ENCODE results near the gene APEH. TPM values are rescaled to one million over a fixed set of nuclear protein-coding genes. Genes with fewer than 3 reads are reported as not detected.

Gene APEH
- total RNA-seq, 1 donor from 2014 or later = 80.8 TPM

GRCh38 chr3:49721896-49722781 lies 48.0 kb downstream of the APEH start:
- DNase-seq (ENCODE audit: low read depth) (no peak), FAIRE-seq (no peak)
- TF ChIP-seq CTCF (IDR thresholded peaks at IDR 0.05; ENCODE audit: insufficient read depth, low read depth, low read length) = no peak
- TF ChIP-seq EZH2 (IDR thresholded peaks at IDR 0.05; ENCODE audit: insufficient read depth, low read length) = no peak
- Histone ChIP-seq H3K4me3 (ENCODE audit: insufficient read depth, low read depth, low read length) (peak overlapping the region; percentile 97), H3K79me2 (ENCODE audit: insufficient read depth, low read length) (peaks cover 33% of the 10 kb centered on the region), H4K20me1 (ENCODE audit: insufficient read depth, low read length) (peaks cover 44% of the 10 kb centered on the region), H3K4me1 (ENCODE audit: insufficient read depth, low read length) (peaks cover 26% of the 10 kb centered on the region), H3K36me3 (ENCODE audit: insufficient read depth, low read length) (peaks cover 6% of the 10 kb centered on the region), H3K27me3 (ENCODE audit: insufficient read depth, low read length) (no peaks in the 10 kb centered on the region), H3K4me2 (ENCODE audit: low read length) (peak overlapping the region; percentile 86), H3K27ac (ENCODE audit: low read depth, low read length) (no peak overlapping the region), H2AFZ (ENCODE audit: low read depth, low read length) (no peak overlapping the region), H3K9ac (ENCODE audit: low read length) (peak overlapping the region; percentile 99), H3K9me3 (ENCODE audit: insufficient read depth, low read depth, low read length) (no peaks in the 10 kb centered on the region)
- Mint-ChIP-seq H3K9me3 (ENCODE audit: unreplicated experiment) (peaks cover 3% of the 10 kb centered on the region), H3K4me1 (ENCODE audit: low read depth, unreplicated experiment) (peaks cover 10% of the 10 kb centered on the region), H3K27me3 (ENCODE audit: low read depth, unreplicated experiment) (no peaks in the 10 kb centered on the region), H3K27ac (ENCODE audit: unreplicated experiment) (peak overlapping the region; percentile 77), H3K36me3 (ENCODE audit: low read depth, unreplicated experiment) (peaks cover 6% of the 10 kb centered on the region), H3K4me3 (ENCODE audit: unreplicated experiment) (peak overlapping the region; percentile 94)

- H3K36me3 ChIP-seq (ENCODE audit: insufficient read depth, low read length) = peaks cover 11% of the 10 kb centered on the region
- no peak for TF ChIP-seq CTCF (IDR thresholded peaks at IDR 0.05; ENCODE audit: insufficient read depth, low read depth, low read length)
- no peak for TF ChIP-seq EZH2 (IDR thresholded peaks at IDR 0.05; ENCODE audit: insufficient read depth, low read length)
- DNase-seq (ENCODE audit: low read depth) (no peak), FAIRE-seq (no peak)
- peaks cover 10% of the 10 kb centered on the region for H3K4me1 Mint-ChIP-seq (ENCODE audit: low read depth, unreplicated experiment)
- peak overlapping the region; percentile 88 for H3K27ac ChIP-seq (ENCODE audit: low read depth, low read length)
- peaks cover 26% of the 10 kb centered on the region for H3K4me1 ChIP-seq (ENCODE audit: insufficient read depth, low read length)
- no peaks in the 10 kb centered on the region for H3K27me3 ChIP-seq (ENCODE audit: insufficient read depth, low read length)
- H3K4me3 Mint-ChIP-seq (ENCODE audit: unreplicated experiment) = peak overlapping the region; percentile 94
- peak overlapping the region; percentile 94 for H3K27ac Mint-ChIP-seq (ENCODE audit: unreplicated experiment)
- no peak overlapping the region for H2AFZ ChIP-seq (ENCODE audit: low read depth, low read length)
- no peaks in the 10 kb centered on the region for H3K9me3 ChIP-seq (ENCODE audit: insufficient read depth, low read depth, low read length)
- H3K9ac ChIP-seq (ENCODE audit: low read length) = peak overlapping the region; percentile 99
- H3K9me3 Mint-ChIP-seq (ENCODE audit: unreplicated experiment) = peaks cover 3% of the 10 kb centered on the region
- H3K4me2 ChIP-seq (ENCODE audit: low read length) = peak overlapping the region; percentile 86
- H3K27me3 Mint-ChIP-seq (ENCODE audit: low read depth, unreplicated experiment) = no peaks in the 10 kb centered on the region
- peaks cover 40% of the 10 kb centered on the region for H4K20me1 ChIP-seq (ENCODE audit: insufficient read depth, low read length)
- H3K4me3 ChIP-seq (ENCODE audit: insufficient read depth, low read depth, low read length) = peak overlapping the region; percentile 97
- H3K79me2 ChIP-seq (ENCODE audit: insufficient read depth, low read length) = peaks cover 33% of the 10 kb centered on the region
- H3K36me3 Mint-ChIP-seq (ENCODE audit: low read depth, unreplicated experiment) = peaks cover 6% of the 10 kb centered on the region
These were observed 48.7 kb downstream of the APEH start for GRCh38 chr3:49722896-49723295.

- H3K36me3 ChIP-seq (ENCODE audit: insufficient read depth, low read length) = peaks cover 13% of the 10 kb centered on the region
These were observed 49.1 kb downstream of the APEH start for GRCh38 chr3:49723296-49723627.

More at GRCh38 chr3:49723296-49723627, 49.1 kb downstream of the APEH start:
- H4K20me1 ChIP-seq (ENCODE audit: insufficient read depth, low read length) = peaks cover 37% of the 10 kb centered on the region
- peak overlapping the region; percentile 88 for H3K27ac ChIP-seq (ENCODE audit: low read depth, low read length)
- Mint-ChIP-seq H3K27me3 (ENCODE audit: low read depth, unreplicated experiment) (no peaks in the 10 kb centered on the region), H3K36me3 (ENCODE audit: low read depth, unreplicated experiment) (peaks cover 6% of the 10 kb centered on the region), H3K4me3 (ENCODE audit: unreplicated experiment) (peak overlapping the region; percentile 94), H3K9me3 (ENCODE audit: unreplicated experiment) (peaks cover 3% of the 10 kb centered on the region), H3K4me1 (ENCODE audit: low read depth, unreplicated experiment) (peaks cover 10% of the 10 kb centered on the region), H3K27ac (ENCODE audit: unreplicated experiment) (peak overlapping the region; percentile 94)
- peak; percentile 29 for DNase-seq (ENCODE audit: low read depth)
- no peaks in the 10 kb centered on the region for H3K9me3 ChIP-seq (ENCODE audit: insufficient read depth, low read depth, low read length)
- H3K4me3 ChIP-seq (ENCODE audit: insufficient read depth, low read depth, low read length) = peak overlapping the region; percentile 97
- peaks cover 26% of the 10 kb centered on the region for H3K4me1 ChIP-seq (ENCODE audit: insufficient read depth, low read length)
- H3K4me2 ChIP-seq (ENCODE audit: low read length) = peak overlapping the region; percentile 86
- FAIRE-seq = no peak
- H3K9ac ChIP-seq (ENCODE audit: low read length) = peak overlapping the region; percentile 99
- H3K79me2 ChIP-seq (ENCODE audit: insufficient read depth, low read length) = peaks cover 33% of the 10 kb centered on the region
- TF ChIP-seq CTCF (IDR thresholded peaks at IDR 0.05; ENCODE audit: insufficient read depth, low read depth, low read length) (no peak), EZH2 (IDR thresholded peaks at IDR 0.05; ENCODE audit: insufficient read depth, low read length) (no peak)
- no peaks in the 10 kb centered on the region for H3K27me3 ChIP-seq (ENCODE audit: insufficient read depth, low read length)
- H2AFZ ChIP-seq (ENCODE audit: low read depth, low read length) = peak overlapping the region; percentile 50

Measured in astrocyte (in vitro differentiated cells and primary cell).